Skeletal muscle satellite cell (primary cell): ENCODE data around the gene SLC22A14. TPM values are rescaled to one million over a fixed set of nuclear protein-coding genes. Genes with fewer than 3 reads are reported as not detected.

Experiments used
- small RNA-seq: library from RNA; depleted of rRNA; stranded (forward); fragments of <200 nt; gene quantifications from one replicate; pipeline ENCODE3, GENCODE V24; 2012

The SLC22A14 gene

Small RNA genes within 50 kb of the gene (small RNA-seq; reads per million reads assigned to genes)
- not detected for gene RNU6-235P
